ENCODE measurements around the gene IGF1.

DNA sequence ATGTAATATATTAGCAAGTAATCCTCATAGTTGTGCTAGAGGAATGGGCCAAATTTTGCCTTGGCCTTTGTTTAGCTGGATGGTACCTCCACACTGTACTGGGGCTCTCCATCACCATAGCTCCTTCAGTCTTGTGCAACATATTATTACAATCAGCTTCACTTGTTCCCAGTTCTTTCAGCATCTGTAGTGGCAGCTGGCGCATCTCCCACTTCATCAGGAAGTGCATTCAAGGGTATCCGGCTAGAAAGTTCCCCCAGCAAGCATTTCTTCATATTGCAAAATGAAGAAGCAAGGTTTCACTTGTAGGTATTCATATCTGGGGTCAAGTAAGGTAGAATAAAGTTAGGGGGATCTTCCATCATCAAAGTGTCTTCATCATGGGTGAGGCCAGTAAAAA is 123.7 kb downstream of the IGF1 start:
- TF ChIP-seq EZH2 (optimal IDR thresholded peaks at IDR 0.05; ENCODE audit: low read depth, low read length) (no peak), EZH2phosphoT487 (IDR thresholded peaks at IDR 0.05; ENCODE audit: low read length) (no peak)
- TF ChIP-seq, protein P1, sequence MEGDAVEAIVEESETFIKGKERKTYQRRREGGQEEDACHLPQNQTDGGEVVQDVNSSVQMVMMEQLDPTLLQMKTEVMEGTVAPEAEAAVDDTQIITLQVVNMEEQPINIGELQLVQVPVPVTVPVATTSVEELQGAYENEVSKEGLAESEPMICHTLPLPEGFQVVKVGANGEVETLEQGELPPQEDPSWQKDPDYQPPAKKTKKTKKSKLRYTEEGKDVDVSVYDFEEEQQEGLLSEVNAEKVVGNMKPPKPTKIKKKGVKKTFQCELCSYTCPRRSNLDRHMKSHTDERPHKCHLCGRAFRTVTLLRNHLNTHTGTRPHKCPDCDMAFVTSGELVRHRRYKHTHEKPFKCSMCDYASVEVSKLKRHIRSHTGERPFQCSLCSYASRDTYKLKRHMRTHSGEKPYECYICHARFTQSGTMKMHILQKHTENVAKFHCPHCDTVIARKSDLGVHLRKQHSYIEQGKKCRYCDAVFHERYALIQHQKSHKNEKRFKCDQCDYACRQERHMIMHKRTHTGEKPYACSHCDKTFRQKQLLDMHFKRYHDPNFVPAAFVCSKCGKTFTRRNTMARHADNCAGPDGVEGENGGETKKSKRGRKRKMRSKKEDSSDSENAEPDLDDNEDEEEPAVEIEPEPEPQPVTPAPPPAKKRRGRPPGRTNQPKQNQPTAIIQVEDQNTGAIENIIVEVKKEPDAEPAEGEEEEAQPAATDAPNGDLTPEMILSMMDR (IDR thresholded peaks at IDR 0.05; ENCODE audit: low read length): no peak

Data from MM.1S (cell line).